CD4-positive, alpha-beta T cell treated with Interleukin-17A for 4 hours (primary cell): ENCODE measurements around the gene RNF180.
"Not testable (repeated sequence)": the region's sequence is repeated elsewhere in the genome, so short reads cannot be mapped to it uniquely, and the experiment has no call there.

Experiments used
- DNase-seq: peaks from one replicate; pipeline ENCODE4 v3.0.0-alpha.2; 2020; ENCODE audit warnings: mixed read lengths

Gene RNF180

DNA sequence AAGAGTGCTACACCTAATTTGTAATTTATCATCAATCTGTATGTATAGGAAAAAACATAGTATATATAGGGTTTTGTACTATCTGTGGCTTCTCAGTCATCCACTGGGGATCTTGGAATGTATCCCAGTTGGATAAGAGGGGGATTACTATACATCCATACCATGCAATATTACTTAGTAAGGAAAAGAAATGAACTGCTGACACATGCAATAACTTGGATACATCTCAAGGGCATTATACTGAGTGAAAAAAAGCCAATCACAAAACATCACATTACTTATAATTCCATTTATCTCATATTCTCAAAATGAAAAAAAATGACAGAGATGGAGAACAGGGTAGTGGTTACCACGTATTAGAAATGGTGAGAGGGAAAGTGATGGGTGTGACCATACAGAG, 231.9 kb downstream of the RNF180 start:
- DNase-seq: no peak

DNA sequence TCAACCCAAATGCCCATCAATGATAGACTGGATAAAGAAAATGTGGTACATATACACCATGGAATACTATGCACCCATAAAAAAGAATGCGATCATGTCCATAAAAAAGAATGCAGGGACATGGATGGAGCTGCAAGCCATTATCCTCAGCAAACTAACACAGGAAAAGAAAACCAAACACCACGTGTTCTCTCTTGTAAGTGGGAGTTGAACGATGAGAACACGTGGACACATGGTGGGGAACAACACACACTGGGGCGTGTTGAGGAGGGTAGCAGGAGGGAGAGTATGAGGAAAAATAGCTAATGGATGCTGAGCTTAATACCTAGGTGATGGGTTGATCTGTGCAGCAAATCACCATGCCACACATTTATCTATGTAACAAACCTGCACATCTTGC, 233.1 kb downstream of the RNF180 start:
- DNase-seq: not testable (repeated sequence)

DNA sequence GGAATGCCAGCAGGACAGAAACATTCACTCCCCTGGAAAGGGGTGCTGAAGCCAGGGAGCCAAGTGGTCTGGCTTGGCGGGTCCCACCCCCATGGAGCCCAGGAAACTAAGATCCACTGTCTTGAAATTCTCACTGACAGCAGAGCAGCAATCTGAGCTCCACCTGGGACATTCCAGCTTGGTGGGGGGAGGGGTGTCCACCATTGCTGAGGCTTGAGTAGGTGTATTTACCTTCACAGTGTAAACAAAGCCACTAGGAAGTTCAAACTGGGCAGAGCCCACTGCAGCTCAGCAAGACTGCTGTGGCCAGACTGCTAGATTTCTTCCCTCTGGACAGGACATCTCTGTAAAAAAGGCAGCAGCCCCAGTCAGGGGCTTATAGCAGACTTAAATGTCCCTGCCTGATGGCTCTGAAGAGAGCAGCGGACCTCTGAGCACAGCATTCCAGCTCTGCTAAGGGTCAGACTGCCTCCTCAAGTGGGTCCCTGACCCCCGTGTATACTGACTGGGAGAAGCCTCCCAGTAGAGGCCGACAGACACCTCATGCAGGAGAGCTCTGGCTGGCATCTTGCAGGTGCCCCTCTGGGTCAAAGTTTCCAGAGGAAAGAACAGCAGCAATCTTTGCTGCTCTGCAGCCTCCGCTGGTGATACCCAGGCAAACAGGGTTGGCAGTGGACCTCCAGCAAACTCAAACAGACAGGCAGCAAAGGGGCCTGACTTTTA, 241.6 kb downstream of the RNF180 start:
- not testable (repeated sequence) for DNase-seq

DNA sequence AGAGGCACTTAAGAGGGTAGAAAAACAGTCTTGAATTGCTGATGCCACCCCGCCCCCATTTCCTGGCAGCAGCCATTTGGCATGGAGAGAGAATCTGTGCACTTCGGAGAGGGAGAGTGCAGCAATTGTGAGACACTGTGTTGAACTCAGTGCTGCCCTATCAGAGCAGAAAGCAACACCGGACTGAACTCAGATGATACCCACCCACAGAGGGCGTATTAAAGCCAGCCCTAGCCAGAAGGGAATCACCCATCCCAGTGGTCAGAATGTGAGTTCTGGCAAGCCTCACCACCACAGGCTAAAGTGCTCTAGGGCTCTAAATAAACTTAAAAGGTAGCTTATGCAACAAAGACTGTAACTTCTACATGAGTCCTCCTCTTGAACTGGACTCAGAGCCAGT, 251.7 kb downstream of the RNF180 start:
- DNase-seq: no peak

DNA sequence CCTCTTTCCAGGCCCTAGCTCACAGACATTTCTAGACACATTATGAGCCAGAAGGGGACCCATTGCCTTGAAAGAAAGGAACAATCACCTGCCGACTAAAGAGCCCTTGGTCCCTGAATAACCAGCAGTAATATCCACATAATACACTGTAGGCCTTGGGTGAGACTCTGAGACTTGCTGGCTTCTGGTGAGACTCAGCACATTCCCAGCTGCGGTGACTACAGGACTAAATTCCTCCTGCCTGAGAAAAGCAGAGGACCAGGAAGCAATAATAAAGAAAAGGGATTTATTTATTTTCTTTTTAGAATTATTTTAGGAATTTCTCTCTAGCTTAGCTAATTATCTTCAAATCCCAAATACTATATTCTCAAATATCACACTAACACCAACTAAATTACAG, 252.4 kb downstream of the RNF180 start:
- no peak for DNase-seq
